ENCODE measurements around the gene SP3.

The SP3 gene

DNA sequence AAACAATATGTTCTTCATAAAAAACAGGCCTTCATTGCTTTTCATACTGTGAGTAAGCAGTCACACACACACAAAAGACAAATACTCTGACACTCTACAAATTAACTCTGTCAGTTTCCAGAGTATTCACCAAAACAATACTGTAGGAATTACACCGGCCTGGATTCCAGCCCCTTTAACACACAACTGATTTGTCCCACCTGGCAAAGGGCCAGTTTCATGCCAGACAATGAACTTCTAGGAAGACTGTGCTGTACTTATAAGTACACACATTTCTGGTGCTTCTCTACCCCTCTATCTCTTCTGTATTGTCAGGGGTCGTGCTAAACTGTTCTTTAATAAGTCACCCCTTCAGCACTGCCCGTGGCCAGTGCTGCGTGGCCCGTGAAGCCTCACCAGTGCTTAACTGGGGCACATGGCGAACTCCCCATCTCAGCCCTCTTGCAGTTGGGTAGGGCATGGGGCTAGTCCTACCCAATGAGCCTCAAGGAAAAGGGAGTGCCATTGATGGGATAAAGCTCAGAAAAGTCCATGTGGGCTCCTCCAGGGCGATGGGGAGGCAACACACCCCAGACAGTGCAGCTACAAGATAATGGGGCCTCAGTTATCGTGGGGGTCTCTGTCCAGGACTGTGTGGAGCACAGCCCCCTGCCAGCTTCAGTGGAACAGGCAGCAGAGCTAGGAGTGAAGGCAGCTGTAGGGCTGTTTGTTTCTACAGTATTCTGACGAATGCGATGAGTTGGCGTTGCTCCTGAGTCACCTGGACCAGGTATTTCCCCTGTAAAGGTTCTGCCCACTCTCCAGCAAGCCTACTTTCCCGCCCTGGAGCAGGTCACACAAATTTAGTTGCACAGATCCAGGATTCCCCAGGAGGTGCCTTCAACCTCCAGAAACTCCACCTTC is 99.0 kb downstream of the SP3 start:
- no peak for DNase-seq (ENCODE audit: low read depth)
- H3K4me3 ChIP-seq (ENCODE audit: low read depth, low read length), result no peak overlapping the region
- TF ChIP-seq, protein P1, sequence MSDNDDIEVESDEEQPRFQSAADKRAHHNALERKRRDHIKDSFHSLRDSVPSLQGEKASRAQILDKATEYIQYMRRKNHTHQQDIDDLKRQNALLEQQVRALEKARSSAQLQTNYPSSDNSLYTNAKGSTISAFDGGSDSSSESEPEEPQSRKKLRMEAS (IDR thresholded peaks at IDR 0.05; ENCODE audit: low read depth, low read length), result no peak
- TF ChIP-seq POLR2A (IDR thresholded peaks at IDR 0.05; ENCODE audit: extremely low read depth, insufficient read length) (no peak), MYC (IDR thresholded peaks at IDR 0.05; ENCODE audit: low read depth, low read length) (no peak)
- TF ChIP-seq, protein P2, sequence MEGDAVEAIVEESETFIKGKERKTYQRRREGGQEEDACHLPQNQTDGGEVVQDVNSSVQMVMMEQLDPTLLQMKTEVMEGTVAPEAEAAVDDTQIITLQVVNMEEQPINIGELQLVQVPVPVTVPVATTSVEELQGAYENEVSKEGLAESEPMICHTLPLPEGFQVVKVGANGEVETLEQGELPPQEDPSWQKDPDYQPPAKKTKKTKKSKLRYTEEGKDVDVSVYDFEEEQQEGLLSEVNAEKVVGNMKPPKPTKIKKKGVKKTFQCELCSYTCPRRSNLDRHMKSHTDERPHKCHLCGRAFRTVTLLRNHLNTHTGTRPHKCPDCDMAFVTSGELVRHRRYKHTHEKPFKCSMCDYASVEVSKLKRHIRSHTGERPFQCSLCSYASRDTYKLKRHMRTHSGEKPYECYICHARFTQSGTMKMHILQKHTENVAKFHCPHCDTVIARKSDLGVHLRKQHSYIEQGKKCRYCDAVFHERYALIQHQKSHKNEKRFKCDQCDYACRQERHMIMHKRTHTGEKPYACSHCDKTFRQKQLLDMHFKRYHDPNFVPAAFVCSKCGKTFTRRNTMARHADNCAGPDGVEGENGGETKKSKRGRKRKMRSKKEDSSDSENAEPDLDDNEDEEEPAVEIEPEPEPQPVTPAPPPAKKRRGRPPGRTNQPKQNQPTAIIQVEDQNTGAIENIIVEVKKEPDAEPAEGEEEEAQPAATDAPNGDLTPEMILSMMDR (IDR thresholded peaks at IDR 0.05; ENCODE audit: low read depth, low read length), result no peak

DNA sequence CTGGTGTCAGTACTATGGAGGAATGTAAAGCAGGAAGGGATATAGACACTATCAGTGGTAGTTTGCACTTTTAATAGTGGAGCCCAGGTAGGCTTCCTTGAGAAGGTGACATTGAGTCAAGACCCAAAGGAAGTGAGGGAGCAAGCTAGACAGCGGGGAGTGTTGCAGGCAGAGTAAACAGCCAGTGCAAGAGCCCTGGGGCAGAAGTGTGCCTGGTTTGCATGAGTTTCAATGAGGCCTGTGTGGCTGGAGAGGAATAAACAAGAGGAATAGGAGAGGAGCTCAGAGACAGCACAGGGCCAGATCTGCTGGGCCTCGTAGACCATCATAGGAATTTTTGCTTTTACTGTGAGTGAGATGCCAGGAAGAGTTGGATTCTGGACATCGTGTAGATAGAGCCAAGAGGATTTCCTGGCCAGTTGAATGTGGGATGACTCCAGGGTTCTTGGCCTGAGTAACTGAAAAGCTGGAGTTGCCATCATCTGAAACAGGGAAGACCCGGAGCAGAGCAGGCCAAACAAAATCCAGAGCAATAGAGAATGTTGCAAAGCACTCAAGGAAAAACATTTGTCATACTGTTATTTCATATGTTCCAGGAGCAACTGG is 102.5 kb downstream of the SP3 start:
- DNase-seq (ENCODE audit: low read depth), result no peak
- TF ChIP-seq POLR2A (IDR thresholded peaks at IDR 0.05; ENCODE audit: extremely low read depth, insufficient read length) (no peak), MYC (IDR thresholded peaks at IDR 0.05; ENCODE audit: low read depth, low read length) (no peak)
- TF ChIP-seq, protein P2 (IDR thresholded peaks at IDR 0.05; ENCODE audit: low read depth, low read length), result no peak
- TF ChIP-seq, protein P1 (IDR thresholded peaks at IDR 0.05; ENCODE audit: low read depth, low read length), result no peak
- no peak overlapping the region for H3K4me3 ChIP-seq (ENCODE audit: low read depth, low read length)

DNA sequence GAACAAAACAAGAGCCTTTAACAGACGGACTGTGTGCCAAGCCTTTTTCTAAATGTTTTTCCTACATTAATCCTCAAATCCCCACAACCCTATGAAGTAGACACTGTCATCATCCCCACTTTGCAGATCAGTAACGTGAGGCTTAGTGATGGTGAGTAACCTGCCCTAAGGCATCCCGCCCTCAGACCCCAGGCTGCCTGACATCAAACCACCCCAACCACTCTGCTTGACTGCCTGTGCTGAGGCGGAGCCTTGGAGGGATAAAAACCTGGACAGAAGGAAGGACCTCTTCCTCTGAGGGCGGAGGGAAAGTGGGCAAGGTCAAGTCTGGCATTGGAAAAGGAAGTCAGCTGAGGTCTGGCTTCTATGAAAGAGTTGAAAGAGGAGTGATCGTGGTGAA is 104.6 kb downstream of the SP3 start:
- no peak overlapping the region for H3K4me3 ChIP-seq (ENCODE audit: low read depth, low read length)
- no peak for TF ChIP-seq MYC (IDR thresholded peaks at IDR 0.05; ENCODE audit: low read depth, low read length)
- TF ChIP-seq, protein P2 (IDR thresholded peaks at IDR 0.05; ENCODE audit: low read depth, low read length), result no peak
- DNase-seq (ENCODE audit: low read depth), result no peak

GRCh38 chr2:173860082-173860481 is 105.1 kb downstream of the SP3 start:
- TF ChIP-seq, protein P2 (IDR thresholded peaks at IDR 0.05; ENCODE audit: low read depth, low read length), result no peak
- TF ChIP-seq POLR2A (IDR thresholded peaks at IDR 0.05; ENCODE audit: extremely low read depth, insufficient read length) (no peak), MYC (IDR thresholded peaks at IDR 0.05; ENCODE audit: low read depth, low read length) (no peak)
- TF ChIP-seq, protein P1 (IDR thresholded peaks at IDR 0.05; ENCODE audit: low read depth, low read length), result no peak
- no peak overlapping the region for H3K4me3 ChIP-seq (ENCODE audit: low read depth, low read length)
- peak; percentile 41 for DNase-seq (ENCODE audit: low read depth)

DNA sequence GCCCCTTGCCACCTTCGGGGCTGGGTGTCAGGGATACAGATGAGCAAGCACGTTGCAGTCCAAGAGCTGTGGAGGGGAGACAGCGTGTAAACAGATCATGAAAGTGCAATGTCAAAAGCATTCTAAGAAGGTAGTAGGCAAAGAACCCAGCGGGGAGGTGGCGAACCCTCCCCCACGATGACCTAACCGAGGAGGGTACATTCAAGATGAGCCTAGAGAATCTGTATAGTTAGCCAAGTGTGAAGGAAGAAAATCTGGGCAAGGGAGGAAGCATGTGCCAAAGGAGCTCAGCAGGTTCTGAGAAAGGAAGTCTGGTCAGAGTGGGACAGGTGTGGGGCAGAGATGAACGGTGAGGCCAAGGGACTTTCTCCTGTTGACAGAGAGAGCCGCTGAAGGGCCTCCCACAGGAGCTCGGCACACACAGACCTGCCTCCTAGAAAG is 106.9 kb downstream of the SP3 start:
- TF ChIP-seq, protein P1 (IDR thresholded peaks at IDR 0.05; ENCODE audit: low read depth, low read length), result no peak
- TF ChIP-seq, protein P2 (IDR thresholded peaks at IDR 0.05; ENCODE audit: low read depth, low read length), result no peak
- TF ChIP-seq POLR2A (IDR thresholded peaks at IDR 0.05; ENCODE audit: extremely low read depth, insufficient read length), result no peak
- no peak for TF ChIP-seq MYC (IDR thresholded peaks at IDR 0.05; ENCODE audit: low read depth, low read length)
- DNase-seq (ENCODE audit: low read depth), result no peak
- no peak overlapping the region for H3K4me3 ChIP-seq (ENCODE audit: low read depth, low read length)
